ENCODE measurements around the gene LAMB1. TPM values are rescaled to one million over a fixed set of nuclear protein-coding genes. Genes with fewer than 3 reads are reported as not detected.
"Not testable (repeated sequence)": the region's sequence is repeated elsewhere in the genome, so short reads cannot be mapped to it uniquely, and the experiment has no call there.

Gene LAMB1
- total and polyA plus RNA-seq, 4 donors, result 95.9 to 285 (median 173) TPM

DNA sequence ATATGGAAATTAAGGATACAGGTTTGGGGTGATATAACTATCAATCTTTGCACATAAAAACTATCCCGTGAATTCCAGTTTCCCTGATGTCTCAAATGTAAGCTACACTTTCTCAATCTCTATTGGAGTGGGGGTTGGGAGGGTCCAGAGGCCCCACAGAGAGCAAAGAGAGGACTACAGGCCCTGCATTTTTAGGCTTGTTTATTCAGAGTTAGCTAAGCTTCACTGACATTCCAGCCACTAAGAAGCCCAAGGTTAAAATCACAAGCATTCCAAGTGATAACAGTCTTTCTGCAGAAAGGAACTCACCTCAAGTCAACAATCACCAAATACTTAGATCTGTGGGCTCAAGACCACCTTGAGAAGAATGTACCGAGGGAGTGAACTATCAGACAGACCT lies 31.6 kb upstream of the LAMB1 start:
- no peaks in the 10 kb centered on the region for H3K27me3 ChIP-seq (ENCODE audit: control insufficient read depth in 3 of 3, insufficient read depth in 3 of 3, low read length in 2 of 3)
- TF ChIP-seq CTCF (IDR thresholded peaks at IDR 0.05; ENCODE audit: control extremely low read depth, extremely low read depth), result no peak
- H3K27ac ChIP-seq (ENCODE audit: low read depth in 1 of 2, low read length in 1 of 2), result no peak overlapping the region
- no peaks in the 10 kb centered on the region for H3K36me3 ChIP-seq (ENCODE audit: control insufficient read depth in 4 of 4, insufficient read depth in 4 of 4, low read length in 4 of 4)
- no peaks in the 10 kb centered on the region for H3K4me1 ChIP-seq (ENCODE audit: control insufficient read depth in 5 of 5, insufficient read depth in 5 of 5, low read length in 5 of 5)
- H3K9me3 ChIP-seq (ENCODE audit: control insufficient read depth in 4 of 4, insufficient read depth in 3 of 4, low read length in 3 of 4), result no peaks in the 10 kb centered on the region
- DNase-seq (no peak), ATAC-seq (ENCODE audit: insufficient read depth, low FRiP score) (no peak)
- H3K9ac ChIP-seq (ENCODE audit: insufficient read depth in 1 of 2, low read length in 2 of 2), result no peak overlapping the region
- WGBS, 2 donors, result 77 to 90% methylated on average over 2 of the region's 2 CpGs
- no peak overlapping the region for H3K4me3 ChIP-seq

- 91 to 93% methylated on average over 5 of the region's 5 CpGs for WGBS, 2 donors
Observed at GRCh38 chr7:108033776-108034497, 31.0 kb upstream of the LAMB1 start.

DNA sequence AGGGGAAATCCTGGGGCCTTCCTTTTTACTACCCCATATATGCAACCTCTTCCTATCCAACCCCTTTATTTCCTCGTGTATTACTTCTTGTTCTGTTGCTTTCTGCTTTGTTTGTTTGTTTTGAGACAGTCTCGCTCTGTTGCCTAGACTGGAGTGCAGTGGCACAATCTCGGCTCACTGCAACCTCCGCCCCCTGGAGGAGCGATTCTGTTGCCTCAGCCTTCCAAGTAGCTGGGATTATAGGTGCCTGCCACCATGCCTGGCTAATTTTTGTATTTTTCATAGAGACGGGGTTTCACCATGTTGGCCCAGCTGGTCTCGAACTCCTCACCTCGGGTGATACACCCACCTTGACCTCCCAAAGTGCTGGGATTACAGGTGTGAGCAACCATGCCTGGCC lies 30.3 kb upstream of the LAMB1 start:
- not testable (repeated sequence) for H3K4me3 ChIP-seq; H3K27ac ChIP-seq (ENCODE audit: low read depth in 1 of 2, low read length in 1 of 2); H3K9me3 ChIP-seq (ENCODE audit: control insufficient read depth in 4 of 4, insufficient read depth in 3 of 4, low read length in 3 of 4); H3K36me3 ChIP-seq (ENCODE audit: control insufficient read depth in 4 of 4, insufficient read depth in 4 of 4, low read length in 4 of 4); H3K9ac ChIP-seq (ENCODE audit: insufficient read depth in 1 of 2, low read length in 2 of 2); ATAC-seq (ENCODE audit: insufficient read depth, low FRiP score); DNase-seq; H3K4me1 ChIP-seq (ENCODE audit: control insufficient read depth in 5 of 5, insufficient read depth in 5 of 5, low read length in 5 of 5); H3K27me3 ChIP-seq (ENCODE audit: control insufficient read depth in 3 of 3, insufficient read depth in 3 of 3, low read length in 2 of 3)
- 87 to 90% methylated on average over 8 of the region's 8 CpGs for WGBS, 2 donors

More at GRCh38 chr7:108033776-108034497, 31.0 kb upstream of the LAMB1 start:
- Histone ChIP-seq H3K27ac (ENCODE audit: low read depth in 1 of 2, low read length in 1 of 2) (no peak overlapping the region), H3K4me3 (no peak overlapping the region), H3K27me3 (ENCODE audit: control insufficient read depth in 3 of 3, insufficient read depth in 3 of 3, low read length in 2 of 3) (no peaks in the 10 kb centered on the region), H3K36me3 (ENCODE audit: control insufficient read depth in 4 of 4, insufficient read depth in 4 of 4, low read length in 4 of 4) (no peaks in the 10 kb centered on the region), H3K4me1 (ENCODE audit: control insufficient read depth in 5 of 5, insufficient read depth in 5 of 5, low read length in 5 of 5) (no peaks in the 10 kb centered on the region), H3K9ac (ENCODE audit: insufficient read depth in 1 of 2, low read length in 2 of 2) (no peak overlapping the region), H3K9me3 (ENCODE audit: control insufficient read depth in 4 of 4, insufficient read depth in 3 of 4, low read length in 3 of 4) (no peaks in the 10 kb centered on the region)
- no peak for ATAC-seq (ENCODE audit: insufficient read depth, low FRiP score)
- TF ChIP-seq CTCF (IDR thresholded peaks at IDR 0.05; ENCODE audit: control extremely low read depth, extremely low read depth), result no peak
- no peak for DNase-seq

- WGBS, 2 donors, result 88 to 89% methylated on average over 3 of the region's 3 CpGs
- TF ChIP-seq CTCF (IDR thresholded peaks at IDR 0.05; ENCODE audit: control extremely low read depth, extremely low read depth), result no peak
- DNase-seq, result no peak
- no peak overlapping the region for H3K9ac ChIP-seq (ENCODE audit: insufficient read depth in 1 of 2, low read length in 2 of 2)
- no peaks in the 10 kb centered on the region for H3K36me3 ChIP-seq (ENCODE audit: control insufficient read depth in 4 of 4, insufficient read depth in 4 of 4, low read length in 4 of 4)
- ATAC-seq (ENCODE audit: insufficient read depth, low FRiP score), result no peak
- peaks cover 0 to 1% (median 0%) of the 10 kb centered on the region in 5 donors for H3K4me1 ChIP-seq (ENCODE audit: control insufficient read depth in 5 of 5, insufficient read depth in 5 of 5, low read length in 5 of 5)
- H3K4me3 ChIP-seq, result no peak overlapping the region
- no peaks in the 10 kb centered on the region for H3K9me3 ChIP-seq (ENCODE audit: control insufficient read depth in 4 of 4, insufficient read depth in 3 of 4, low read length in 3 of 4)
- no peak overlapping the region for H3K27ac ChIP-seq (ENCODE audit: low read depth in 1 of 2, low read length in 1 of 2)
- no peaks in the 10 kb centered on the region for H3K27me3 ChIP-seq (ENCODE audit: control insufficient read depth in 3 of 3, insufficient read depth in 3 of 3, low read length in 2 of 3)
Observed at GRCh38 chr7:108030516-108030915, 27.6 kb upstream of the LAMB1 start.

Measured in lung (tissue), 12 donors.